GM10248 (cell line): ENCODE measurements around the gene SORCS3.

Source experiments
- CTCF ChIA-PET: fragments of 300-600 bp; sonication (Branson Sonifier 250); formaldehyde crosslinking; extraction: SDS; loops from one replicate; lab custom pipeline; 2021; ENCODE audit warnings: antibody characterized with exemption; lab: Yijun Ruan, JAX
- POLR2A ChIA-PET: fragments of 350-650 bp; sonication (Branson Sonifier 250); formaldehyde crosslinking; extraction: SDS; loops from one replicate; lab custom pipeline; 2020; ENCODE audit warnings: antibody characterized with exemption; lab: Yijun Ruan, JAX
- DNase-seq: peaks from one replicate; pipeline ENCODE4 v3.0.0; 2012; ENCODE audit errors: extremely low spot score
- TF ChIP-seq, protein P1 (sequence below): IDR thresholded peaks from 2 replicates; pipeline ENCODE4 v1.5.1; 2012; ENCODE audit warnings: mild to moderate bottlenecking, low read depth; ENCODE audit errors: extremely low read depth, missing control alignments, control extremely low read depth

The SORCS3 gene

DNA sequence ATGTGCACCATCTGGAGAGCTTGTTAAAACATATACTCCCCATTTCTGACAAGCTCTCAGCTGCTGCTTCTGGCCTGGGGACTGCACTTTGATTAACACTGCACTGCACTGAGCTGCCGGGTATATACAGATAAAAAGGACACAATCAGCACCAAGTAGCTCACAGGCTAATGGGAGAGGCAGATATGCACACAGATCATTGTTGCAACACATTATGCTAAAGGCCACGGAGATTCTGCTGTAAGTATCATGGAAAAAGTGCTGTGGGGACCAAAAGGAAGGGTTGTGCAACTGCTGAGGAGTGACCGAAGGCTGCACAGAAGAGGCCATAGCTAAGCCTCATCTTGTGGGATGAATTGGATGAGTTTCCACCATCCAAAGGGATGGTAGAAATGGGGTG lies 455.2 kb downstream of the SORCS3 start:
- POLR2A ChIA-PET, result no interaction called here
- TF ChIP-seq, protein P1, sequence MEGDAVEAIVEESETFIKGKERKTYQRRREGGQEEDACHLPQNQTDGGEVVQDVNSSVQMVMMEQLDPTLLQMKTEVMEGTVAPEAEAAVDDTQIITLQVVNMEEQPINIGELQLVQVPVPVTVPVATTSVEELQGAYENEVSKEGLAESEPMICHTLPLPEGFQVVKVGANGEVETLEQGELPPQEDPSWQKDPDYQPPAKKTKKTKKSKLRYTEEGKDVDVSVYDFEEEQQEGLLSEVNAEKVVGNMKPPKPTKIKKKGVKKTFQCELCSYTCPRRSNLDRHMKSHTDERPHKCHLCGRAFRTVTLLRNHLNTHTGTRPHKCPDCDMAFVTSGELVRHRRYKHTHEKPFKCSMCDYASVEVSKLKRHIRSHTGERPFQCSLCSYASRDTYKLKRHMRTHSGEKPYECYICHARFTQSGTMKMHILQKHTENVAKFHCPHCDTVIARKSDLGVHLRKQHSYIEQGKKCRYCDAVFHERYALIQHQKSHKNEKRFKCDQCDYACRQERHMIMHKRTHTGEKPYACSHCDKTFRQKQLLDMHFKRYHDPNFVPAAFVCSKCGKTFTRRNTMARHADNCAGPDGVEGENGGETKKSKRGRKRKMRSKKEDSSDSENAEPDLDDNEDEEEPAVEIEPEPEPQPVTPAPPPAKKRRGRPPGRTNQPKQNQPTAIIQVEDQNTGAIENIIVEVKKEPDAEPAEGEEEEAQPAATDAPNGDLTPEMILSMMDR, result no peak
- no peak for DNase-seq
- CTCF ChIA-PET, result no interaction called here

- ChIA-PET POLR2A (no interaction called here), CTCF (no interaction called here)
- TF ChIP-seq, protein P1, result no peak
- no peak for DNase-seq
These were observed 461.9 kb downstream of the SORCS3 start for GRCh38 chr10:105102977-105103376.

- DNase-seq, result no peak
- ChIA-PET CTCF (interaction anchor here (0.9 kb wide), 1 partner anchor 12 kb away, joined by 3 read pairs; no protein-coding TSS in a partner anchor), POLR2A (no interaction called here)
- TF ChIP-seq, protein P1, result no peak
These were observed 463.2 kb downstream of the SORCS3 start for GRCh38 chr10:105104297-105104696.

DNA sequence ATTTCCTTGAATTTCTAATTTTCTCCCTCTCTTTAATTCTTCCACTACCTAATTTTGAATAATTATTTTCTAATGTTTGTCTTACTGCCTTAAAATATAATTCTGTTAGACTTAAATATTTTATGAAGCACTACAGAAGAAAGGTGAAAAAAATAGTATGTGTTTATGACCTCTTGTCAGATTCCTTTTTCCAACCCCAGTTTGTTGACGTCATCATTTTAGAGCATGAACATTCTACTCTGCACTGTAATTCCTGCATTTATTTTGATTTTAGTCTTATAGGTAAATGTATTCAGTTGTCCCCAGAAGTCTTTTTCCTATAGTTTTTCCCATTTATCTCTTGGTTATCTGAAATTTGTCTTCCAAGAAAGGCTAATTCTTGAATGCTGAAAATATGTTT lies 468.1 kb downstream of the SORCS3 start:
- CTCF ChIA-PET, result no interaction called here
- DNase-seq, result no peak
- POLR2A ChIA-PET, result no interaction called here
- TF ChIP-seq, protein P1, result no peak

DNA sequence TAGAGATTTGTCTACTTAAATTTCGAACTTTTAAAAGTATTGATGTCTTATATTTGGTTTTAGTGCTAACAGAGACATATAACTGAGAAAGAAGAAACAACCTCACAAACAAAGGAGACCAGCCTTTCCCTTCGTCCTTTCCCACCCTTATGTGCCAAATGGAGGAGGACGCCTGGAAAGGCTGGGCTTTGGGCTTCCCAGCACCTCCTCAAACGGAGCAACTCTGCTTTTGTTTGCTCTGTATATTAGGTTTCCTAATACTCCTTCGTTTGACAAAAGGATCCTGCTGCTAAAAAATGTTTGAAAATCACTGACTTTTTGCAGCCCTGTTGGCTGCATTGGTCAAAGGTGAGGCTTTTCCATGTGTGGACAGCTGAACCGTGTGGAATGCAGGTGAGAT lies 471.8 kb downstream of the SORCS3 start:
- no peak for DNase-seq
- CTCF ChIA-PET, result no interaction called here
- TF ChIP-seq, protein P1, result no peak
- POLR2A ChIA-PET, result no interaction called here

DNA sequence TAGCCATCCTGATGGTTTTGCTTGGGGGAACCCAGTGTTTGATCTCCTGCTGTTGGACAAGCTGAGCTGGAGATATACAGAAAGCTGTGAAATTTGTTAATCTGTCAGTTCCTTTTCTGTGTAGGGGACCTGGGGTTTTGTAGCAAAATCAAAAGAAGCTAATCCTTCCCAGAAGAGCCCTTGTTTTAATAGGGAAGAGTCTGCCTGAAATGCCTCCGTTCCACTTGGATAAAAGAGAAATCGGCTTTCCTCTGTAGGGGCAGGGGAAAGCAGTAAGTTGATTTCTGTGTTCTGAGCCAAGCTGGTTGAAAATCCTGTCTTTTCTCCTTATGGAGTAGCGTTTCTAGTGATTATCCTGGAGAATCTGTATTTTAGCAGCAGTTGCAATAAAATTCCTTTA lies 472.6 kb downstream of the SORCS3 start:
- TF ChIP-seq, protein P1, result no peak
- DNase-seq, result no peak
- POLR2A ChIA-PET, result no interaction called here
- CTCF ChIA-PET, result no interaction called here

DNA sequence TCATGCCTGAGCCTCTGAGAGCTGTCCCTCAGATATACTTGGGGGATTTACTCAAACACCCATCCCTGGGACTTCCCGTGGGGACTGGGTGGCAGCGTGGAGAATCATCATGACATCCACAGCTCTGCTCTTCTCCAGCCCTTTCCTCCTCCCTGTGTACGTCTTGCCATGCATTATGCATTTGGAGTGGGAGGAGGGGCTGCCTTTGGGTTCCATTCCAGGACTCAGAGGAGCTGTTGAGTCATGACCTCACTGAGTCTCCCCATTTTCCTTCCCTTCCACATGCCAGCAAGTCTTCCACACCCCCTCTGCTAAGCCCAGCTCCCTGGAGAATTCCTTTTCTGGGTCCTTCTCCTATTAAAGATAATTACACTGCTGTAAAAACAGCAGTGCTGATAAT lies 480.7 kb downstream of the SORCS3 start:
- TF ChIP-seq, protein P1, result no peak
- no peak for DNase-seq
- POLR2A ChIA-PET, result no interaction called here
- CTCF ChIA-PET, result interaction anchor here (1.3 kb wide), 2 partner anchors 17 to 51 kb away, joined by 4 read pairs; no protein-coding TSS in a partner anchor
